GM19023 (cell line): ENCODE results near the gene PXYLP1.
A peak's percentile ranks its signal among the peaks of the same experiment; 100 is the strongest.

Experiments
- ATAC-seq: cut with Tn5 transposase; IDR thresholded peaks from one replicate; pipeline ENCODE4 v1.9.1; 2021; ENCODE audit warnings: mild to moderate bottlenecking, moderate library complexity; ENCODE audit not compliant: unreplicated experiment

The PXYLP1 gene

GRCh38 chr3:141227752-141228151 is 3.9 kb upstream of the PXYLP1 start:
- no peak for ATAC-seq

GRCh38 chr3:141228395-141228794 is 3.2 kb upstream of the PXYLP1 start:
- no peak for ATAC-seq

GRCh38 chr3:141229132-141229531 is 2.5 kb upstream of the PXYLP1 start:
- ATAC-seq: no peak

- no peak for ATAC-seq
These were observed 1.3 kb upstream of the PXYLP1 start for GRCh38 chr3:141230293-141230692.

DNA sequence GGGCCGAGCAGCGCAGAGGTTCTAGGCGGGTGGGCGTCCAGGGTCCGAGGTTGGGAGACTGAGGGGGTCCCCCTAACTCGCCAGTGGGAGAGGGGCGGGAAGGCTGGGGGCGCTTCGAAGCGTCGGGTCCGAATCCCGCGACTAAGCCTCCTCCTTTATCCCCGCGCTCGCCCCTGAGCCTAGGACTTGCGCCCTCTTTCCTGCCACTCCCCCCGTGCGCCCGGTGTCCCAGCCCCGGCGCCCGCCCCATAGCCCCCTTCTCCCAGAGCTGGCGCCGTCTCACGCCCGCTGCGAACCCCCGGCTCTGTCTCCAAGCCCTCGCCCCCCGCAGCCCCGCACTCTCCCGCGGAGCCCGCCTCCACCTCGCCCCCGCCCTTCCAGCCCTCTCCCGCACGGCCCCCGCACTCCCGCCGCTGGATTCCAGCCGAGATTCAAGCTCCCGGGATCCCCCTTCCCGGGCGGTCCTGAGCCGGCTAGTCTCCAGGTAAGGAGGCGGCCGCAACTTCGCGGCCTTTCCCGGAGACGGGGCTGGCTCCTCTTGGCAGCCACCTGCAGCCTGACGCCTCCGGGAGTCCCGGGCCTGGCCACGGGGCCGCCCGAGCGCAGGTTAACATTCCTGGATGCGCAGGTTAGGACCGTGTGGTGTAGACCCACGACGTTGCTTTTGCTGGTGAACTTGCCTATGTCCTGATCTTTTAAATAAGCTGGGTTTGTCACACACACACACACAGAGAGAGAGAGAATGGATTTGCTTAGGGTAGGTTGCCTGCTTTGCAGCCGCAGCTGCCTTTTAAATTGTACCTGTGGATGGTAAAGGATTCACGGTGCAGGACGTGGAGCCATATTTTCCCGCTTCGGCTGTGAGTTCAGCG is 563 bp downstream of the PXYLP1 start:
- peak; percentile 9 for ATAC-seq

- ATAC-seq: no peak
These were observed 2.0 kb downstream of the PXYLP1 start for GRCh38 chr3:141233457-141234161.

- no peak for ATAC-seq
These were observed 2.7 kb downstream of the PXYLP1 start for GRCh38 chr3:141234283-141234682.

GRCh38 chr3:141235661-141236171 is 4.1 kb downstream of the PXYLP1 start:
- ATAC-seq: no peak

DNA sequence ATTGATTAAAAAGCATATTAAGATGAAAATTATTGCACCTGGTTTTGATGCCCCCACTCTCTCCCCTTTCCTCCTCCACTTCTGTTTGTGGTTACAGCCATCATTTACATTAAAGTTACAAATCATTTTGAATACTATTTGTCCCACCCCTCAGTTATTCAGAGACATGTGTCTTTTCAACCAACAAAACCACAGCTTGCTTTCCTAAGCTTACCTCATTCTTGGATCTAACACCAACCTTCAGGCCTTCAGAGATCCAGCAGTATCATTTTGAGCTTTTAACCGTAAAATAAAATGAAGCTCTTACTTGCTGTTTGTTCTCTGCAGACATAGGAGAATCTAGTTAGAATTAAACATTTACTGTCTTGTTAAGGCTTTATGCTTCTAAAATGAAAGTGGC is 4.7 kb downstream of the PXYLP1 start:
- no peak for ATAC-seq

- no peak for ATAC-seq
These were observed 6.3 kb downstream of the PXYLP1 start for GRCh38 chr3:141237701-141238521.

DNA sequence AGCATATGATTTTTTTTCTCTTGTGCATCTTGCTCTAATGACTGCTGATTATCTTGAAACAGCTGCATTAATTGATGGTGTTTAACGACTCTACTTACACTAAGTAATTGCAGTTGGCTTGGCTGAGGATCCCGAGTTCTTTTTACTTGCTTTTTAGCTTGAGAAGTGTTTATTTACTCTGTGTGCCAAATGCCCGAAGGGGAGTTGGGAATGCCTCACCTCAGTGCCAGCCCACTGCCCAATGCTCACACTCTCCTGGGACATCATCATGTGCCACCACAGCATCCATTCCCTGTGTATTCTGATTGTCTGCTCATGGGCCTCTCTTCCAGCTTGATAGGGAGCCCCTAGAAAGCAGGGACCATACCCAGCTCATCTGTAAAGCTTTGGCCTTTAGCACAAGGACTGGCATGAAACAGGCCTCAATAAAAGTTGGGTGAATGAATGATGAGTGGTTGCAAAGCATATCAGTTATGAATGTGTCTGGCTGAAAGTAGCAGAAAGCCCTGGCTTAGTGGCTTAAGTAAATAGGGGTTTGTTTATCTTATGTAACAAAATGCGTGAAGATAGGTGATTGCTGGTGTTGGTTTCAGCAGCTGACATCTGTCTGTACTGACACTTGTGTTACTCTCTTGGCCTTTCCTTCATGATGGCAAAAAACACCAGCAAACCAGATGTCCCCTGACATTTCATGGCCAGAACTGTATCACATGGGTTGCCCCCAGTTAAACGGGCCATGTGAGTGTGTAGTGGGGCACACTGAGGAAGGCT is 8.1 kb downstream of the PXYLP1 start:
- ATAC-seq: no peak

DNA sequence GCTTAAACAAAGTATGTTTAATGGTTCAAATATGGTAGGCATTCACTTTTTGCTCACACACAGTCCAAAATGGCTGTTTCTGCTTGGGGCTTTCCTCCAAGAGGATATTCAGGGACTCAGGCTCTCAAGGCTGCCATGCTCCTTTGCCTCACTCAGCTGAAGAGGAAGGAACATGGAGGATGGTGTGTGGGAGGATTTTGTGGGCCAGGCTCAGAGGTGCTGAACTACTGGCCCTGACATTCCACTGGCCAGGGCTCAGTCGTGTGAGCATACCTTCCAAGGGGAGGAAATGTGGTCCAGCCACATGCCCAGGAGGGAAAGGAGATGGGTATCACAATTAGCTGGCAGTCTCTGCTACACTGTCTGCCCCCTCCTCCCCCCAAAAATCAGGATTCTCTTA is 8.7 kb downstream of the PXYLP1 start:
- ATAC-seq: no peak

- ATAC-seq: no peak
These were observed 9.3 kb downstream of the PXYLP1 start for GRCh38 chr3:141240687-141241615.

GRCh38 chr3:141241616-141242376 is 10.2 kb downstream of the PXYLP1 start:
- ATAC-seq: no peak

DNA sequence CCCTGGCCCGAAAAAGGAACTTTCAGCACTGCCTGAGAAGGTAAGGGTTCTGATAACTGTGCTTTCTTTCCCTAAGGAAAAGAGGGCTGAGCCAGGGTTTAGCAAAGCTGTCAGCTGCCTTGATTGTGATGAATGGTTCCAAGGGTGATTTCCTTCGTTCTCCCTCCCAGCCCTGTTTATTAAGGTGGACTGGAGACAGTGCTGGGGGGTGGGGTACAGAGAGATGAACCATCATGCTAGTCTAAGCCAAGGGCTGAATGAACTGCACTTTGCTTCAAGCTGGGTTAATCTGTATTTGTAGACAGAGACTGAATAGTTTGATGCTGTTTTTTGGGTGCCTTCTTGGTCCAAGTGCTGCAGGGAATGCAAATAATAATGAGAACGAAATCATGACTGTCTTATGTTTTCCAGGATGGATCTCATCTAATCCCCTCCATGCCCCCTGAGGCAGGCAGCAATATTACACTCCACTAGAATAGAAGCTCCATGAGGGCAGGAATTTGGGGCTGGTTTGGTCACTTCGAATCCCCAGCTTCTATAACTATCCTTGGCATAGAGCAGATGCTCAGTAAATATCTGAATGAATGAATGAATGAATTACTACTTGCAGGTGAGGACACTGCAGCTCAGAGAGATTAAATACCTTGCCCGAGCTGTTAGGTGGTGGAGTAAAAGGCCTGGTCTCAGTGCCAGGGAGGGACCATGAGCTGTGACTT is 10.9 kb downstream of the PXYLP1 start:
- no peak for ATAC-seq

GRCh38 chr3:141243271-141243707 is 11.7 kb downstream of the PXYLP1 start:
- ATAC-seq: no peak

DNA sequence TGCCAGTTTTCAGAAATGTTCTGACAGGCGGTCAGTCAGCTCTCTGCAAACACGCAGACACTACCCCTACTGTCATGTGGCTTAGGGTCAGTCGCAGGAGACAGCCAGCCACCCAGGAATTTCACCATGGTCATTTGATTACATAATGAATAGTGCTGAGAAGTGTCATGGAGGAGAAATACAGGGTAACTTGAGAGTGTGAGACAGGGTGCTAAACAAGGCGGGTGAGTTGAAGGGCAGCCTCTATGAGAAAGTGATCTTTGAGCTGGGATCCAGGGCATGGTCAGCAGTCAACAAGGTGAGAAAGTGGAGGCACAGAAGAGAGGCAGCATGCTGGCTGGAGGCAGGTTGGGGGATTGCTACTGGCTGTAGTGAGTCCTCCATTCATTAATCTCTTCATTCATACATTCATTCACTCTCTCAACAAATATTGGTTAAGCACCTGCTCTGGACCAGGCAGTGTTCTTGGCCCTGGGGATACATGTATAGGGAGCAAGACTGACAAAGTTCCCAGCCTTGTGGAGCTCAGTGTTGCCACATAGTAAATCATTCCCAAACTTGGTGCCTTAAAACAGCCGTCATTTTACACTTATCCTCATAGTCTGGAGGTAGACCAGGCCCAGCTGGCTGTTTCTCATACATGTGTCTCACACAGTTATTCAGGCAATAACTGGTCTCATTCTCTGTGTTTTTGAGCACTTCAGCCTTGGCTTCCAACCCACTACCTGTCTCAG is 14.8 kb downstream of the PXYLP1 start:
- no peak for ATAC-seq
